ENCODE results near the gene TCP11L2. TPM values are rescaled to one million over a fixed set of nuclear protein-coding genes. Genes with fewer than 3 reads are reported as not detected.

TCP11L2 gene
- total and polyA plus RNA-seq, 3 donors from 2014 or later: 15.8 to 33.9 (median 31.0) TPM

DNA sequence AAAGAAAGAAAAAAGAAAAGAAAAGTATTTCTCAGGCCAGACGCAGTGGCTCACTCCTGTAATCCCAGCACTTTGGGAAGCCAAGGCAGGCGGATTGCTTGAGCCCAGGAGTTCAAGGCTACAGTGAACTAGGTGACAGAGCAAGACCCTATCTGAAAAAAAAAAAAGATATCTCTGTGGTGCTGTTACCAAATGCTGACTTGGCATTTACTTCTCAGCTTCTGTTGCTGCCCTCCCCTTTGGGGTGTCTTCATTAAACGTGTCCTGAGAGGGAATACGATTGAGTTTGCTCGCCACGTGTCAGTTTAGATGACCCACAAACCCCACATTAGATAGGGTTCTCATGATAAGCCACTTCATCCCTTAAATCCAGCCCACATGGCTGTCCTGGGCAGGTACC lies 50.6 kb downstream of the TCP11L2 start:
- Histone ChIP-seq H3K4me1 (peaks cover 11% of the 10 kb centered on the region), H3K27ac (peak overlapping the region; percentile 35 to 43), H3K27me3 (no peaks in the 10 kb centered on the region), H3K9me3 (no peaks in the 10 kb centered on the region), H3K4me3 (no peak overlapping the region), H3K36me3 (ENCODE audit: low read depth, missing control alignments) (no peaks in the 10 kb centered on the region)
- intact Hi-C loops (cut with DNase I; ENCODE audit: low total_unique reads): no loop called here
- WGBS, 2 donors: 37% methylated on average over 6 of the region's 6 CpGs
- DNase-seq: no peak
- TF ChIP-seq, protein P1, sequence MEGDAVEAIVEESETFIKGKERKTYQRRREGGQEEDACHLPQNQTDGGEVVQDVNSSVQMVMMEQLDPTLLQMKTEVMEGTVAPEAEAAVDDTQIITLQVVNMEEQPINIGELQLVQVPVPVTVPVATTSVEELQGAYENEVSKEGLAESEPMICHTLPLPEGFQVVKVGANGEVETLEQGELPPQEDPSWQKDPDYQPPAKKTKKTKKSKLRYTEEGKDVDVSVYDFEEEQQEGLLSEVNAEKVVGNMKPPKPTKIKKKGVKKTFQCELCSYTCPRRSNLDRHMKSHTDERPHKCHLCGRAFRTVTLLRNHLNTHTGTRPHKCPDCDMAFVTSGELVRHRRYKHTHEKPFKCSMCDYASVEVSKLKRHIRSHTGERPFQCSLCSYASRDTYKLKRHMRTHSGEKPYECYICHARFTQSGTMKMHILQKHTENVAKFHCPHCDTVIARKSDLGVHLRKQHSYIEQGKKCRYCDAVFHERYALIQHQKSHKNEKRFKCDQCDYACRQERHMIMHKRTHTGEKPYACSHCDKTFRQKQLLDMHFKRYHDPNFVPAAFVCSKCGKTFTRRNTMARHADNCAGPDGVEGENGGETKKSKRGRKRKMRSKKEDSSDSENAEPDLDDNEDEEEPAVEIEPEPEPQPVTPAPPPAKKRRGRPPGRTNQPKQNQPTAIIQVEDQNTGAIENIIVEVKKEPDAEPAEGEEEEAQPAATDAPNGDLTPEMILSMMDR (IDR thresholded peaks at IDR 0.05): no peak
- TF ChIP-seq POLR2A (IDR thresholded peaks at IDR 0.05): no peak

DNA sequence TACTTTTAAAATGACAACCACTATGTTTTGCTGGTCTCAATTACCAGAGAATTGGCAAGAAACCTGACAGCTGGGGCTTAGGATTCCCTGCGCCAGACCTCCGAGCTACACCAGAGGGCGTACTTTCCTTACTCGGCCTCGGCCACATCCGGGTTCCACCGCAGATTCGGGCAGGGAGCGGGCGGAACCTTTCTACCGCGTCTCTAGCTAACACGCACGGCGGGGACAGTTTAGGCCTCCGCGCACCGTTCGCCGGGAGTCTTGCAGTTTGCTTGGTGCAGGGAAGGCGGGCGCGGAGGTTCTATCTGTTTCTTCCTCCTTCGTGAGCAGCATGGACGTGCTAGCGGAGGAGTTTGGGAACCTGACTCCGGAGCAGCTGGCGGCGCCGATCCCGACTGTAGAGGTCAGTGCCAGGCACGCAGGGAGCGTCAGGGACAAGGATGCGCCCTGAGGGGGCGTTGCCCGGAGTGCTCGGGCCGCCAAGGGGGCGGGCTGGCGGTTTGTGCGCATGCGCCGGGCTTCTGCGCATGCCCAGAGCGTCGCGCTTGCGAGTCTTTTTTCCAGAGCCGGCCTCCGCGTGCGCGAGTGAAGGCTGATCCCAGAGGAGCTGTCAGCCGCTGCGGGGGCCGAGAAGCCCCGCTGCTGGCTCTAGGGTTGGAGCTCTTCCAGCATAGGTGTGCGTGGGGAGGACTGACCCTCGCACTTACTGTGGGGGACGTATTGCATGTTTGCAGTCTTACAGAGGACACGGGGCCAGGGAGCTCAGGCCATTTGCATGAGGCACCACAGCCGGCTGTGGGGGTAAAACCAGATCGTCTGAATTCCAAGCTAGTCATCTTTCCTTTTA lies 55.2 kb downstream of the TCP11L2 start, which contains the start of gene POLR3B:
Gene POLR3B, plus strand, starts transcription at position 200 of the 847 bp plus-strand sequence. Its CDS starts 132 bp downstream, at position 332.
- no peaks in the 10 kb centered on the region for H3K36me3 ChIP-seq (ENCODE audit: low read depth, missing control alignments)
- 0 to 1% methylated on average over 17 to 63 of the region's 63 CpGs for WGBS, 2 donors
- peak within 1 kb of the TSS; percentile 92 to 93 for H3K27ac ChIP-seq
- H3K27me3 ChIP-seq: no peaks in the 10 kb centered on the region
- peaks cover 15% of the 10 kb centered on the region for H3K4me1 ChIP-seq
- intact Hi-C loops (cut with DNase I; ENCODE audit: low total_unique reads): no loop called here
- H3K9me3 ChIP-seq: no peaks in the 10 kb centered on the region
- peak; percentile 98 for DNase-seq
- peak within 1 kb of the TSS; percentile 82 to 94 for H3K4me3 ChIP-seq
- TF ChIP-seq POLR2A (IDR thresholded peaks at IDR 0.05): no peak
- TF ChIP-seq, protein P1 (IDR thresholded peaks at IDR 0.05): peak; percentile 84 to 92 (median 90)

DNA sequence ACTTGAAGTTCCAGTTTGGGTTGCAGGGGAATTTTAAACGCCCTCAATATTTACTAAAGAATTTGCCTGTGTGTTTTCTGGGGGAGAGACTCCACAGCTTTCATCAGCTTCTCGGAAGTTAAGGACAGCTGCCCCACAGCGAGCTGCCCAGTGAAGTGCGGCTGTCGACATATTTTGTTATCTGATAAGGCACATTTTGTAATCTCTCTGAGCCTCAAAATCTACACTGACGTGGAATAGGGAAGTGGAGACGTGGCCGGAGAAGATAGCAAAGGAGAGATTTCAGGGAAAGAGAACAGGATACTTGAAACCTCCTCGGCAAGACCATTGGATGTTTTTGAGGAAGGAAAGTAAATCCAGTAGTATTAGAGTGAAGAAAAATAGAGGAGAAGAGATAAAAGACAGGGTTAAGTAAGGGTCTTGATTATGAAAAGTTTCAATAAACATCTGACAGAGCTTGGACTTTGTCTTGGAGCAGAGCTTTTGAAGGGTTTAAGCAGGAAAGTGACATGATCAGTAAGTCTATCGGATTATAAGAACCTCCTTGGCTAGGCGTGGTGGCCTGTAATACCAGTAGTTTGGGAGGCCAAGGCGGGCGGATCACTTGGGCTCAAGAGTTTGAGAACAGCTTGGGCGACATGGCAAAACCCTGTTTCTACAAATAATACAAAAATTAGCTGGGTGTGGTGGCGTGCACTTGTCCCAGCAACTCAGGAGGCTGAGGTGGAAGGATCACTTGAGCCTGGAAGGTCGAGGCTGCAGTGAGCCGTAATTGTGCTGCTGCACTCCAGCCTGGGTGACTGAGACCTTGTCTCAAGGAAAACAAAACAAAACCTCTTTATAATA lies 56.1 kb downstream of the TCP11L2 start:
- no peaks in the 10 kb centered on the region for H3K9me3 ChIP-seq
- peak overlapping the region; percentile 92 to 93 for H3K27ac ChIP-seq
- TF ChIP-seq POLR2A (IDR thresholded peaks at IDR 0.05): no peak
- TF ChIP-seq, protein P1 (IDR thresholded peaks at IDR 0.05): no peak
- peaks cover 10% of the 10 kb centered on the region for H3K4me1 ChIP-seq
- intact Hi-C loops (cut with DNase I; ENCODE audit: low total_unique reads): no loop called here
- H3K36me3 ChIP-seq (ENCODE audit: low read depth, missing control alignments): no peaks in the 10 kb centered on the region
- 25 to 32% methylated on average over 17 of the region's 17 CpGs for WGBS, 2 donors
- peak overlapping the region; percentile 82 to 94 for H3K4me3 ChIP-seq
- no peaks in the 10 kb centered on the region for H3K27me3 ChIP-seq
- DNase-seq: peak; percentile 30

DNA sequence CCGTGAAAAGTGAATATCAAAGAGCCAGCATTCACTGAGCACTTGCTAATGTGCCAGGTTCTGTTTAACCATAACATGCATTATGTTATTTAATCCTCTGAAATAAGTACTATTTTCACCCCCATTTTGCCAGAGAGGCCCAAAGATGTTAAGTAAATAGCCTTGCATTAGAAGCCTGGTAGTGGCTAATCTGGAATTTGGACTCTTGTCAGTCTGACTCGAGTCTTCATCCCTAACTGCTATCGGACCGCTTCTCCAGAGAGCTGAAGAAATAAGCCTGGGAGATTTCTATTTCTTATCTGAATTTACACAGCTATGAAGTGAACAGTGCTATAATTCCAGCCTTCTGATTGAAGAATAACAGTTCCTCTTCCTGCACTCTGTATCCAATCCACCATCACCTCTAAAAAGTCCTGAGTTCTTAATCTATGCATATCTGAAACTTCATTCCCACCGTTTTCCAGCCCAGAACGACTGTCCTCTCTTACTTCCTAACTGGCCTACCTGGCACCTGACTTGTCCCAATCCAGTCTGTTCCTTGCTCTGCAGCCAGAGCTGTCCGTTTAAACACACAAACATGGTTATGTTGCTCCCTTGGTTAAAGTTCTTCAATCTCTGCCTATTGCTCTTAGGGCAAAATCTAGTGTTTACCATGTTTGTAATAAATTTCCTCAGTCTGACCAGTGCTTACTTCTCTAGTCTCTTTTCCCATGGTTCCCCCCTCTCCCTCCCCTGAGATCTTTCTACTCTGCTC lies 57.3 kb downstream of the TCP11L2 start:
- H3K4me3 ChIP-seq: no peak overlapping the region
- intact Hi-C loops (cut with DNase I; ENCODE audit: low total_unique reads): no loop called here
- no peaks in the 10 kb centered on the region for H3K9me3 ChIP-seq
- 76 to 78% methylated on average over 7 of the region's 7 CpGs for WGBS, 2 donors
- H3K36me3 ChIP-seq (ENCODE audit: low read depth, missing control alignments): no peaks in the 10 kb centered on the region
- TF ChIP-seq, protein P1 (IDR thresholded peaks at IDR 0.05): no peak
- no peak for TF ChIP-seq POLR2A (IDR thresholded peaks at IDR 0.05)
- DNase-seq: no peak
- no peak overlapping the region for H3K27ac ChIP-seq
- no peaks in the 10 kb centered on the region for H3K27me3 ChIP-seq
- H3K4me1 ChIP-seq: peaks cover 9% of the 10 kb centered on the region

Data from testis (tissue), 3 donors.